Hepatocyte (in vitro differentiated cells): ENCODE data around the gene HTR4. TPM values are rescaled to one million over a fixed set of nuclear protein-coding genes. Genes with fewer than 3 reads are reported as not detected.

Experiments used
- DNase-seq: peaks from one replicate; pipeline ENCODE4 v3.0.0-alpha.2; 2016; ENCODE audit warnings: low spot score
- H2AFZ ChIP-seq: fragments of 200-600 bp; sonication (generic); 2 replicates; pipeline ENCODE4 v1.6.0; 2016; ENCODE audit warnings: antibody characterized with exemption, mild to moderate bottlenecking
- H3K27ac ChIP-seq: fragments of 200-600 bp; sonication (generic); 2 replicates; pipeline ENCODE4 v1.5.1; 2016; ENCODE audit warnings: mild to moderate bottlenecking
- H3K27me3 ChIP-seq: fragments of 200-600 bp; sonication (generic); 2 replicates; pipeline ENCODE4 v1.6.1; 2016
- H3K36me3 ChIP-seq: fragments of 200-600 bp; sonication (generic); replicated peaks from 2 replicates; pipeline ENCODE4 v1.5.1; 2016; ENCODE audit warnings: low read depth; ENCODE audit not compliant: insufficient read depth
- H3K4me1 ChIP-seq: fragments of 200-600 bp; sonication (generic); 2 replicates; pipeline ENCODE4 v1.5.1; 2016; ENCODE audit warnings: mild to moderate bottlenecking, moderate library complexity; ENCODE audit not compliant: insufficient read depth
- H3K4me2 ChIP-seq: fragments of 200-600 bp; sonication (generic); 2 replicates; pipeline ENCODE4 v1.6.0; 2016
- H3K4me3 ChIP-seq: fragments of 200-600 bp; sonication (generic); 2 replicates; pipeline ENCODE4 v1.5.1; 2016; ENCODE audit warnings: mild to moderate bottlenecking
- H3K79me2 ChIP-seq: fragments of 200-600 bp; sonication (generic); 2 replicates; pipeline ENCODE4 v1.6.0; 2017; ENCODE audit warnings: mild to moderate bottlenecking
- H3K9me2 ChIP-seq: fragments of 200-600 bp; sonication (generic); replicated peaks from 2 replicates; pipeline ENCODE4 v1.6.0; 2017; ENCODE audit warnings: mild to moderate bottlenecking; ENCODE audit not compliant: insufficient read depth
- H3K9me3 ChIP-seq: fragments of 200-600 bp; sonication (generic); 2 replicates; pipeline ENCODE4 v1.5.1; 2016; ENCODE audit warnings: low read depth, mild to moderate bottlenecking
- H4K20me1 ChIP-seq: fragments of 200-600 bp; sonication (generic); 2 replicates; pipeline ENCODE4 v1.6.0; 2016; ENCODE audit warnings: mild to moderate bottlenecking; ENCODE audit not compliant: insufficient read depth, poor library complexity, severe bottlenecking
- CTCF ChIP-seq: fragments of 200-600 bp; sonication (generic); IDR thresholded peaks from 2 replicates; pipeline ENCODE4 v1.5.1; 2016; ENCODE audit warnings: antibody characterized with exemption, mild to moderate bottlenecking; ENCODE audit not compliant: poor library complexity
- EZH2 ChIP-seq: fragments of 200-600 bp; sonication (generic); IDR thresholded peaks from 2 replicates; pipeline ENCODE4 v1.6.1; 2016; ENCODE audit warnings: antibody characterized with exemption, mild to moderate bottlenecking, borderline replicate concordance
- EZH2phosphoT487 ChIP-seq: fragments of 200-600 bp; sonication (generic); IDR thresholded peaks from one replicate; pipeline ENCODE4 v1.6.1; 2018; ENCODE audit warnings: antibody characterized with exemption, mild to moderate bottlenecking, low read depth, moderate library complexity; ENCODE audit not compliant: unreplicated experiment, severe bottlenecking
- WGBS: methylation state at CpG from one replicate; pipeline ENCODE4 v1.1.6; 2016; ENCODE audit warnings: low lambda C conversion rate; ENCODE audit errors: missing lambda C conversion rate; 5-methylcytosine and 5-hydroxymethylcytosine counted together
- polyA plus RNA-seq: library from polyadenylated mRNA; unstranded; fragments of >200 nt; fragmentation: Nextera tagmentation; extraction: Ambion mirVana; gene quantifications from 2 replicates; pipeline ENCODE4 v1.2.1, GENCODE V29; 2016
- total RNA-seq: library from RNA; depleted of rRNA; stranded (reverse); fragments of >200 nt; gene quantifications from 2 replicates; pipeline ENCODE4 v1.2.3, GENCODE V29; 2014

HTR4 gene
- total and polyA plus RNA-seq, 2 experiments from 2014 or later: 0.29 to 2.3 TPM

GRCh38 chr5:148541054-148541835 lies 113.1 kb downstream of the HTR4 start:
- Histone ChIP-seq H3K27me3 (no peaks in the 10 kb centered on the region), H3K9me2 (no peaks in the 10 kb centered on the region), H4K20me1 (no peaks in the 10 kb centered on the region), H2AFZ (no peak overlapping the region), H3K79me2 (no peaks in the 10 kb centered on the region), H3K9me3 (no peaks in the 10 kb centered on the region), H3K36me3 (no peaks in the 10 kb centered on the region), H3K4me3 (no peak overlapping the region), H3K4me1 (no peaks in the 10 kb centered on the region), H3K4me2 (no peak overlapping the region), H3K27ac (no peak overlapping the region)
- no peak for DNase-seq
- 80% methylated on average over 6 of the region's 6 CpGs for WGBS
- TF ChIP-seq EZH2phosphoT487 (no peak), CTCF (no peak), EZH2 (no peak)

- H4K20me1 ChIP-seq: no peaks in the 10 kb centered on the region
- H3K27ac ChIP-seq: no peak overlapping the region
- WGBS: 65% methylated on average over 1 of the region's 1 CpG
- no peaks in the 10 kb centered on the region for H3K27me3 ChIP-seq
- H3K79me2 ChIP-seq: no peaks in the 10 kb centered on the region
- H3K9me3 ChIP-seq: no peaks in the 10 kb centered on the region
- no peak overlapping the region for H2AFZ ChIP-seq
- no peaks in the 10 kb centered on the region for H3K4me1 ChIP-seq
- TF ChIP-seq CTCF (no peak), EZH2phosphoT487 (no peak), EZH2 (no peak)
- DNase-seq: no peak
- no peaks in the 10 kb centered on the region for H3K36me3 ChIP-seq
- no peak overlapping the region for H3K4me3 ChIP-seq
- no peak overlapping the region for H3K4me2 ChIP-seq
- no peaks in the 10 kb centered on the region for H3K9me2 ChIP-seq
Observed at GRCh38 chr5:148540647-148541046, 113.7 kb downstream of the HTR4 start.

GRCh38 chr5:148539851-148540250 lies 114.5 kb downstream of the HTR4 start:
- H3K4me3 ChIP-seq: no peak overlapping the region

GRCh38 chr5:148535190-148535589 lies 119.1 kb downstream of the HTR4 start:
- Histone ChIP-seq H3K27ac (no peak overlapping the region), H3K4me1 (no peaks in the 10 kb centered on the region), H2AFZ (no peak overlapping the region), H3K4me3 (no peak overlapping the region), H3K79me2 (no peaks in the 10 kb centered on the region), H3K27me3 (no peaks in the 10 kb centered on the region), H4K20me1 (no peaks in the 10 kb centered on the region), H3K36me3 (no peaks in the 10 kb centered on the region), H3K9me2 (no peaks in the 10 kb centered on the region), H3K4me2 (no peak overlapping the region), H3K9me3 (peaks cover 3% of the 10 kb centered on the region)
- TF ChIP-seq CTCF: no peak
- WGBS: 94% methylated on average over 1 of the region's 1 CpG
- no peak for DNase-seq

More at GRCh38 chr5:148539851-148540250, 114.5 kb downstream of the HTR4 start:
- no peak overlapping the region for H3K27ac ChIP-seq
- DNase-seq: no peak
- H3K9me2 ChIP-seq: no peaks in the 10 kb centered on the region
- no peaks in the 10 kb centered on the region for H3K27me3 ChIP-seq
- no peaks in the 10 kb centered on the region for H3K4me1 ChIP-seq
- H3K9me3 ChIP-seq: peaks cover 3% of the 10 kb centered on the region
- H3K4me2 ChIP-seq: no peak overlapping the region
- no peaks in the 10 kb centered on the region for H3K79me2 ChIP-seq
- TF ChIP-seq EZH2phosphoT487: no peak
- no peak overlapping the region for H2AFZ ChIP-seq
- no peaks in the 10 kb centered on the region for H4K20me1 ChIP-seq
- 96% methylated on average over 6 of the region's 6 CpGs for WGBS
- no peaks in the 10 kb centered on the region for H3K36me3 ChIP-seq
